ENCODE results near the gene ATP7A.

DNA sequence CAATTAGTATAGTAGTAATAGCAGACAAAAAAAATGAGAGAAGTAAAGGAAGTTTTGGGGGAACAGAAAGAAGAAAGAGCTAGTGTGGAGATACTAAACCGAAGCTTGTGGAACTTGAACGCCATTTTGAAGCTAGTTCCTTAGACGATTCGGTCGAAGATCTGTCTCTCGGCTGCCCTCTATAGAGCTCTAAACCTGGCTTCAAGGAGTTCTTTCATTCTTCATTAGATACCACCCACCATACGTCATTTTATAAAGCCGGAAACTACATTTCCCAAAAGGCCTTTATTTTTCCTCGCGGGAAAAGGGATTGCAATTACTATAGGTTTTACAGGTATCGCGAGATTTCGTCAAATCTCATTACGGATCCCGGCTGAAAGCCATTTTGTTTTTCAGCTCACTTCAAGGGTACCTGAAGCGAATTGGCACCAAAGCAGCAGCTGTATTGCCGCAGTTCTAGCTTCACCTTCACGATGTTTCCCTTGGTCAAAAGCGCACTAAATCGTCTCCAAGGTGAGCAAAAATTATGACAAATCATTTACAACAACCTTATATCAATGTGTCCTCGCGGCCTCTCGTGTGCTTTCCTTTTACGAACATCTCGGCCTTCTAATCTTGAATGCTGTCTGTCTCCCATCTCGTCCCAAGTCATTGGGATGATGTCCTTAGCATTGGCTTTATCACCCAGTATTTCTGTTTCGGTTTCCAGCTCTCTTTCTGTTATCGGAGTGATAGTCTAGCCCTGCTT is 11.2 kb upstream of the ATP7A start, which contains the start of gene COX7B:
- TF ChIP-seq, protein P1, sequence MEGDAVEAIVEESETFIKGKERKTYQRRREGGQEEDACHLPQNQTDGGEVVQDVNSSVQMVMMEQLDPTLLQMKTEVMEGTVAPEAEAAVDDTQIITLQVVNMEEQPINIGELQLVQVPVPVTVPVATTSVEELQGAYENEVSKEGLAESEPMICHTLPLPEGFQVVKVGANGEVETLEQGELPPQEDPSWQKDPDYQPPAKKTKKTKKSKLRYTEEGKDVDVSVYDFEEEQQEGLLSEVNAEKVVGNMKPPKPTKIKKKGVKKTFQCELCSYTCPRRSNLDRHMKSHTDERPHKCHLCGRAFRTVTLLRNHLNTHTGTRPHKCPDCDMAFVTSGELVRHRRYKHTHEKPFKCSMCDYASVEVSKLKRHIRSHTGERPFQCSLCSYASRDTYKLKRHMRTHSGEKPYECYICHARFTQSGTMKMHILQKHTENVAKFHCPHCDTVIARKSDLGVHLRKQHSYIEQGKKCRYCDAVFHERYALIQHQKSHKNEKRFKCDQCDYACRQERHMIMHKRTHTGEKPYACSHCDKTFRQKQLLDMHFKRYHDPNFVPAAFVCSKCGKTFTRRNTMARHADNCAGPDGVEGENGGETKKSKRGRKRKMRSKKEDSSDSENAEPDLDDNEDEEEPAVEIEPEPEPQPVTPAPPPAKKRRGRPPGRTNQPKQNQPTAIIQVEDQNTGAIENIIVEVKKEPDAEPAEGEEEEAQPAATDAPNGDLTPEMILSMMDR (IDR thresholded peaks at IDR 0.05): peak in 3 of 4 donors; percentile 24 to 39 (median 37)
- peak; percentile 84 for TF ChIP-seq POLR2A (IDR thresholded peaks at IDR 0.05)
